Central memory CD4-positive, alpha-beta T cell (primary cell): ENCODE data around the gene SEC61B.
A peak's percentile ranks its signal among the peaks of the same experiment; 100 is the strongest.

Experiments
- DNase-seq: peaks from one replicate; pipeline ENCODE4 v3.0.0; 2022

The SEC61B gene

DNA sequence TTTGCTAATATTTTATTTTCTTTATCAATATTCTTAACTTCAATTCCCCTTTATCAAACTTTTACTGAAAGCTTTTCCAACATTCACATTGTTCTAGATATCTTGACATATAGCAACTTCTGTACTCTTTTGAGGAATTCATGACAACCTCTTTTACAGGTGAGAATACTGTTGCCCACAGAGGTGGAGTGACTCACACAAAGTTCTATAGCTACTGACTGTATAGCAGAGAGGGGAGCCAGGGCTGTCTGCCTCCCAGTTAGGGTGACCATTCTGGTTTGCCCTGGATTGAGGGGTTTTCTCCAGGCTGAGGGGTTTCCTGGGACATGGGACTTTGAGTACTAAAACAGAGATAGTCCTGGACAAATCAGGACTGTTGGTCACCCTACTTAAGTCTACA is 16.2 kb downstream of the SEC61B start:
- no peak for DNase-seq

DNA sequence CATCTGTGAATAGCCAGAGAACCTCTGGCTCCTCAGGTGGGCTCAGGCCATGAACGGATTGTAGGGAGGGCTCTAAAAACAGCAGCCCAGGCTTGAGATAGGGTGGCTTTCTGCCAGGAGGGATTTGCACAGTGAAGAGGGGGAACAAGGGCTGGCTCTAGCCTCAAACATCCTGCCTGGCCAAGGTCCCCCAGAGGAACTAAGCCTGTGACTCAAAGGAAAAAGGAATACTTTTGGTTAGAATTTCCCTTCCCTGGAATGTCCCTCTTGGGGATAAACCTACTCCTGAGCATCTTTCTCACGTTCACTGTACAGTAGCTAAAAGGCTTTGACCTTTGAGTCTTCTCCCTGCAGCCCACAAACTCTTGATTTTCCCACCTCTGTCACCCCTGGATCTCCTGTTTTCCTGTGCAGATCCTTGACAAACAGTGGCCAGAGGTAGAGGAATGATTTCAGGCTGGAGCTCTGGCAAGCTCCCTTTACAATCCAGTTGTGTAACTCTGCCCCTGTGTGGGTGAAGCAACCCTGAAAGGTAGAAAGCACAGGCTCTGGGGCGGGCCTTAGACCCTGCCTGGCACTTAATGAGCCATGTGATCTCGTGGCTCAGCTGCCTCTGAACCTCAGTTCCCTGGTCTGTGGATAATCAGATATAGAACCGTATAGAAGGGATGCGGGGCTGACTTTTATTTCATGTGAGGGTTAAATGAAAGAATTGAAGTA is 17.4 kb downstream of the SEC61B start:
- no peak for DNase-seq

DNA sequence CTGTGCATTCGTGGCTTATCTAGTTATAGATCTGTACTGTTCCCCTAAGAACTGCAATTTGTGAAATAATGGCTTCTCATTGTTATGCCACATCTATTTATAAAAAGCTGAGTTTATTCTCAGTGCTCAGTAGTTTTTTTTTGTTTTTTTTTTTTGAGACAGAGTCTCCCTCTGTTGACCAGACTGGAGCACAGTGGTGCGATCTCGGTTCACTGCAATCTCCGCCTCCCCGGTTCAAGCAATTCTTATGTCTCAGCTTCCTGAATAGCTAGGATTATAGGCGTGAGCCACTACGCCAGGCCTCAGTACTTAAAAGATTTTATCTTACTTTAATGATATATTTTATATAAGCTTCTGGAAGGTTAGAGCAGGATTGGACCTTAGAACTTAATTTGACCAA is 19.0 kb downstream of the SEC61B start:
- DNase-seq: no peak

DNA sequence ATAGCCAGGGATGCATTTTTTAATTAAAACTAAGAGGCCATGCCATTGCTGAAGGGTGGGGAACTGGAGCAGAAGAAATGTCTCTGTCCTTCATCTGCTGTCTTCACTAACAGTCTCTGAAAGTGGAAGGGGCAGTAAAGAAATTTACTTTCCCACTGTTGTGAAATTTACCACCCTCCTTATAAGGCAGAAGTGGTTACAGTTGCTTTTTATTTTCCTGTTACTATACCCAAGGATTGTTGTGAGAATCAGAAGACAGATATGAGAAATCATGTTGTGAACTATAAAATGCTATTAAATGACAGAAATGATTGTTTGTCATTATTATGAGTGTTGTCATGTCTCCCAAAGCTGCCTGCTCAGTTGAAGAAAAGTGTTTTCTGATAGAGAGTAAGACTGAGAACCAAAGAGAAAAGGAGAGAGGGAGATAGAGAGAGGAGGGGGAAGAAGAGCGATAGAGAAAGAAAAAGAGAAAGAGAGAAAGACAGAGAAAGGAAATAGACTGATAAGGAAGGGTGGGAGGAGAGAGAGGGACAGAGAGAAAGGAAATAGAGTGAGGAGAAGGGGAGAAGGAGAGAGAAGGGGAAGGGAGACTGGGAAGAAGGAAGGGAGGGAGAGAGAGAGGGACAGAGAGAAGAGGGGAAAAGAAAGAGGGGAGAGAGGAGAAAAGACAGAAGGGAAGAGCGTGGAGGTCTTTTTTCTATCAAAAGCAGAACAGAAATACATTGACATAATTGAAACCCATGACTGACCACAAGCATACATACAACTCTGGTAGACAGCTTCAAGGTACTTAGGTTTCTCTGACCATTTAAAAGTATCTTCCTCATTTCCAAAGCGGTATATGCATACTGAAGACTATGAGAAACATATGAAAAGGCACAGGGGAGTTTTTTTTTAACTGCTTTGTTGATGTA is 22.5 kb downstream of the SEC61B start:
- no peak for DNase-seq

DNA sequence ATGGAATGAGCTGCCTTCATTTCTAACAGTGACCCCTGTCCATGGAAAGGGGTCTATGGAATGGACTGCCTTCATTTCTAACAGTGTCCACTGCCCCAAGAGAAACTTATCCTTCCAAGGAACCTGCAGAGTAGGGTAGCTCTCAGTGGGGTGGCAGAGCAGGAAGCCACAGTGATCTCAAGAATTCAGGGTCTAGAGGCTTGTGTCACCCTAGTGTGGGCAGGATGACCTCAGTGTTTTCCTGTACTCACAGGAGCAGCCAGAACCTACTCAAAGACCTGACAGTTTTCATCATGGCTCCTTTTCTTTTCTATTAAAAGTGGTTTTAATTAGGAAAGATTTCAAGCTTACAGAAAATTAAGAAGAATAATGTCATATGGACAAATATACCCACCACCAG is 27.5 kb downstream of the SEC61B start:
- no peak for DNase-seq

DNA sequence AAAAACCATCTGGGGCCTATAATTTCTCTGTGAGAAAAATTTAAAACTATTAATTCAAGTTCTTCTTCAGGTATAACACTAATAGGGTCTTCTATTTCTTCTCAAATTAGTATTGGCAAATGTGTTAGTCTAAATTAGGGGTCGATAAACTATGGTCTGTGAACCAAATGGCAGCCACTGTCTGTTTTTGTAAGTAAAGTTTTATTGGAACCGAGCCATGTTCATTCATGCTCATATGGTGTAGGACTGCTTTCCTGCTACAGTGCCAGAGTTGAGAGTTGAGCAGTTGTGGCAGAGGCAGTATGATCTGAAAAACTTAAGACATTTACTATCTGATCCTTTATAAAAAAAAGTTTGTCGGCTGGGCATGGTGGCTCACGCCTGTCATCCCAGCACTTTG is 29.1 kb downstream of the SEC61B start:
- DNase-seq: no peak

DNA sequence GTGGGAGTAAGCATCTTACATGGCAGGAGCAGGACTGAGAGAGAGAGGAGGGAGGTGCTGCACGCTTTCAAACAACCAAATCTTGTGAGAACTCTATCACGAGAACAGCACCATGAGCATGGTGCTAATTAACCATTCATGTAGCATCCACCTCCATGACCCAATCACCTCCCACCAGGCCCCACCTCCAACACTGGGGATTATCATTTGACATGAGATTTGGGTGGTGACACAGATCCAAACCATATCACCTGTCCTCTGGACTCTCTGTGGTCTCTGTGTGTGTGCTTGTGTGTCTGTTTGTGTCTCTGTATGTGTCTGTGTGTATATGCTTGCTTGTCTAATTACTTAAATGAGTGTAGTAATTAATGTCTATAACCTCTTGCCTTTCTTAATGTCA is 31.1 kb downstream of the SEC61B start:
- no peak for DNase-seq

DNA sequence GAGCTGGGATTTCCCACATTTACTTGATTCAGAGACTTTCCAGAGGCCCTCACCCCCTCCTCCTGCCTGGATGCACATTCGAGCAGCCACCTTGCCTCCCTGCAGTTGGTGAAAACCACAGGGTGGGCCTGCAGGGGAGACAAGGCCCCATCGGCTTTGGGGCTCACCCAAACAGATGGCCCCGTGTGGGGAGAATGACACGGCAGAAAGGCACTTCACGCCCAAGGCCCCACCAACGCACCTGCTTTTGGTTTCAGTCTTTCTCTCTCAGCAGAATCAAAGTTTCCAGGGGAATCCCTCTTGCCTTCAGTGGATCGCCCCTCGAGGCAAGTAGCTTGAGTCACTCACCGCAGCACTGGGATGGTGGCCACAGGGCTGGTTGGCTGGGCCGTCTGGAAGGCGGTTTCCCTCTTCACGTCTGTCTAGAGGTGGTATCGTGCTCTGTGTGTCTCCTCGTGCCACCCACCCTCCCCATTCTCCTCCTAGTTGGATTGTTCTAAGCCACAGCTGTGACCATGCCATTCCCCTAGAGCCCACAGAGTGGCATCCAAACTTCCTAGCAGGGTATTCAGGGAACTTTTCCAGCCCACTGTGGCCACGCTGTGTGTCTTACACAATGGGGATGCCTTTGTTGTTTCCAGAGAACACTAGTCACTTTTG is 31.8 kb downstream of the SEC61B start:
- DNase-seq: no peak

DNA sequence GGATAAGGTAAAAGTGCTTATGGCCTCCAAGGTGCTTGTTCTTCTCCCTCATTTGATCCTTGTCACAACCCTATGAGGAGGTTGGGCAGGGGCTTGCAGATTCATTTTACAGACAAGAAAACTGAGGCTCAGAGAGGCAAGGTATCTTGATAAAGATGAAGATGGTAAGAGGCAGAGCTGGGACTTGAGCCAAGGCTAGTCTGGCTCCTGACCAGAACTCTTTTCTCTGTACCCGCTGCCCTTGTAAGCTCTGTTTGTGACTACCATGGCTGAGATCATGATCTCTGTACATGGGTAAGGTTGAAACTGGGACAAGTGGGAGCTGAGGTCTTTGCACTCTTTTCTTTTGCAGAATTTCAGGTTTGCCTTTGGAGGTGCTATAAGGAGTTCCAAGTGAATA is 33.6 kb downstream of the SEC61B start:
- DNase-seq: no peak

DNA sequence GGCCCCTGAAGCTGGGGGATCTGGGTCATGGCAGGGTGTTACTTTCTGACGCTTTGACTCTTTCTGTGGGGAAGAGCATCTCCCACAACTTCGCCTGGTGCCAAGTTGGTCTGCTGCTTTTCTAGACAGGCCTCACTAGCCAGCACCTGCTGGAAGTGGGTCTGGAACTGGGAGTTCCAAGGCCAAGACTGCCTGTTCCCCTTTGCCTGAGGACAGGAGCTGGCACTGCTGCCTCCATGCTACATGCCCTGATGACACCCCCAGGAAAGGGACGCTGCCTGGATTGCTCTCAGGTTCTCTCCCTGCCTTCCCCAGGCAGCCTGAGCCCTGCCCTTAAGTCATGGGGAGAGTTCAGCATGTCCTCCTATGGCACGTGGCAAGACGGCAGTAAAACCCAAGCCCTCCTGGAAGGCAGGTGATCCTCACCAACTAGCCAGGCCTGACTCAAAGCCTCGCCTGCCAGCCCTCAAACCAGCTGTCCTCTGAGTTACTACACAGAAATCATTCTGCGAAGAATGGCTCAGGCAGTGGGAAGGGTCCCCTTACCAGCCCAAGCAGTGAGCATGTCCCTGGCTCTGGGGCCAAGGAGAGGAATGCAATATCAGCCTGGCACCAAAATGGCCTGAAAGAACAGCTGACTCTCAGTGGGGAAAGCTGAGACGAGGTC is 35.8 kb downstream of the SEC61B start:
- DNase-seq: no peak

DNA sequence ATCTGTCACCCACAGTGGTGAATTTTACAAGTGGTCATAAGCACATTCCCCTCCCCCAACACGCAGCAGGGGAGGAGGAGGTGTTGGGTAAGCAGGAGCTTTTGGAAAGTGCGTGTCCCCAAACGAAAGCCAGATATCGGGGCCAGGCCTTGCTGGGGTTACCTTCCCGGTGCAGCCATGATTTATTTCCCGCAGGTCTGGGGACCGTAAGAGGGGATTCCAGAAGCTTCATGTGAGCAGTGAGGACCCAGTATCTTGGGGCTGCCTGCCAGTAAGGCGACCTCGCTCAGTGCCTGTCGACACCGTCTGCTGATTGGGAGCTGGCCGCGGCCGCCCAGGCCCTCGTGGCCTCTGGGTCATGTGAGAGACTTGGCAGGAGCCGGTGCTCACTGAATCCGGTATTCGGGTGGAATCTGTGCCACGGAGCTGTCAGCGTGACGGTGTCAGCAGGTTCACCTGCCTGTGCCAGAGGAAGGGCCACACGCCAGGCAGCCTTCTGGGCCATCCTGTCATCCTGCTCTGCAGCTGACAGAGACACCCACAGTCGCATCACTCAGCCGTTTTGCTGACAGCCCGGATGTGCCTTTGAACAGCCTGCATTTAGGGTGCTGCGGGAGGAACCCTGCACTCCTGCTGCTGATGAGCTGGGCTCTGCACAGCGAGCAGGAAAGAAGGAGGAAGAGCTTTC is 37.3 kb downstream of the SEC61B start:
- peak; percentile 16 for DNase-seq

DNA sequence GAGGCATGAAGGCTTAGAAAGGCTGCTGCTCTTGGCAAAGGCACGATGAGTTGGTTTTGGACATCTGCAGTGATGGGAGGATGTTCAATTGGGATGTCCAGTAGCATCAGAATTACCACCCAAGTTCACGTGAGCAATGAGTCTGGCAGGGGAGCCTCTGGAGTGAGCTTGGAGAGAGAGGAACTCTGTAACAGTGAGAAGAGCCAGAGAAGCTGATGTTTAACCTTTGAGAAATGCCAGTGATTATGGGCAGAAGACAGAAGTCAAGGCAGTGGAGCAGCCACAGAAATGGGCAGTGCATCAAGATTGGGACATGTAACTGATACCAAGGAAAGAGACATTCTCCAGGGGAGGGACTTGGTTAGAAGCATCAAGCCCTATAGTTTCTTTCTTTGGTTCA is 39.8 kb downstream of the SEC61B start:
- no peak for DNase-seq

DNA sequence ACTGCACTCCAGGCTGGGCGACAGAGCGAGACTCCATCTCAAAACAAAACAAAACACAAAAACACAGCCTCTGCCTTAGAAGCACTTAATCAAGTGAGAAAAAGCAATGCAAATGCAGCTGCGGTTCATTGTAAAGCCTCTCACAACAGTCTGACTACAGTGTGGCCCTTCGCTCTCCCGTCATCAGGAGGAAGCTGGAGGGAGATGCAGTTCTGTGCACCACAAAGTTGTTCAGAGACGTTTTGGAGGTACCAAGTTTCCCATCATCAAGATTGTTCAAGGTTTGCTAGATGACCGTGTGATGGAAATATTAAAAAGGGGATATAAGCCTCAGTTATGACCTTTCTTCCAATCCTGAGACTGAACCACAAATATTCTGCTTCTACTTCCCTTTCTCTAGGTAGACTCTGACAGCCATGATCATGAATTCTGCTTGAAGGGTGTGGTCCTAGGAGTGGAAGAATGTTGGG is 40.9 kb downstream of the SEC61B start:
- no peak for DNase-seq

DNA sequence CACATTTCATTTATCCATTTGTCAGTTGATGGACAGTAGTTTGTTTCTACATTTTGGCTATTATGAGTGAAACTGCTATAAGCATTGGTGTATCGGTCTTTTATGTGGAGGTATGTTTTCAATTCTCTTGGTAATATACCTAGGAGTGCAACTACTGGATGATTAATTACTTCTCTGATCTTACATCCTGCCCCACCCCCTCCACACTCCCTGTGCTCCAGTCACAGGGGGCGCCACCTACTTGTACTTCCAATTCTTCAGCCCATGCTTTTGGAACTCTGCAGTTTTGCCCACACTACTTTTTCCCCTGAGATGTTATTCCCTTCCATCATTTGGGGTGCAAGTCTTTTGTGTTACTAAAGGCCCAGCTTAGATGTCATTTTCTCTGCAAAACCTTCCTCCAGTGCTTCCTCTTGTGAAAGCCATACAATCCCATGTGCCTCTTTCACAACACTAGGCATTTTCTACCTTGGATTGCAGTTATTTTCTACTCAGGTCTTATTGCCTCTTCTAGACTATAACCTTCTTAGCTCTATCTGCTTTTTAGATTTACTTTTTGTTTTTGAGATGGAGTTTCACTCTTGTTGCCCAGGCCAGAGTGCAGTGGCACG is 42.1 kb downstream of the SEC61B start:
- no peak for DNase-seq

DNA sequence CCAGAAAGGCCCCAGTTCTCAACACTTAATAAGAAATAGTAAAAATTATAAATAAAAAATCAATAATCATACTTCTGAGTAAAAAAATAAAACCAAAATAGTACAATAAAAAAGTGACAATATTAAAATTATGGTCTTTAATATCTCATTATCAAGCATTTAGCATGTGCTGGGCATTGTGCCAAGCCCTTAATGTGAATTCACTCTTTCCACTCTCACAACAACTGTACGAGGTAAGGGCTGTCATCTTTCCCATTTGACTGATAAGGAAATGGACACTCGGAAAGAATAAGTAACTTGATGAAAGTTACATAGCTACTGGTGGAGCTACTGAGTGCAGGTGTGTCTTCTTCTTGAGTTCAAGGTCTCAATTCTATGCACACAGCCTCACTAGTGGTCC is 43.6 kb downstream of the SEC61B start:
- DNase-seq: no peak

DNA sequence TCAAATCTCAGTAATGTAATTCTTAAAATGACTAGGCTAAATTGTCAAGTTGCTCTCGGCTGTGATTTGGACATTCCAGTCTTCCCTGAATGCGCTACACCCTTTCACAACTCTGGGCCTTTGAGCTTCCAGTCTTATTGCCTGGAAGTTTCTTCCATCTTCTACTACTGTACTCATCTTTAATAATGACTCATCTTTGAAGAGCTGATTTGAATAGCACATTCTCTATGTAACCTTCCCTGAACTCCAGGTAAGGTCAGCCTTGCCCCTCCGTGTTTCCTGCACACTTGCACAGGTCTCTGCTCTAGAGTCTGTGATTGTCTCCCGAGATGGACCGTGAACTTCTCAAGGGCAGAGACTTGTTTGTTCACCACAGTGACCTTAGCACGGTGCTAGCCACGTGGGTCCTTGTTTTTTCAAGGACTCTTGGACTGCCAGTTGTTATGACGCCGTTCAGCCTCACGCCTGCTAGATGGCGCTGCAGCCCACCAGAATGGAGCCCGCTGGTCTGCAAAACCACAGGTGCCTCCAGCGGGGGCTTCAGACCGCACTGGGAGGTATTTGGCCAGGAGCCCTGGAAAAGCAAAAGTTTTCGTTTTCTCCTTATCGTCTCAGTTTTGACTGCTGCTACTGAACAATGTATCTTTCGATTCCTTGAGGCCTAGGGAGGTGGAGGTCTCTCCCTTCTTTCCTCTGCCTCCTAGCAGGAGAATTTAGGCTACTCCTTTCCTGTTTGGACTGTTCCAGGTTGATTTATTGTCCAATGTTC is 44.4 kb downstream of the SEC61B start:
- peak; percentile 21 for DNase-seq

DNA sequence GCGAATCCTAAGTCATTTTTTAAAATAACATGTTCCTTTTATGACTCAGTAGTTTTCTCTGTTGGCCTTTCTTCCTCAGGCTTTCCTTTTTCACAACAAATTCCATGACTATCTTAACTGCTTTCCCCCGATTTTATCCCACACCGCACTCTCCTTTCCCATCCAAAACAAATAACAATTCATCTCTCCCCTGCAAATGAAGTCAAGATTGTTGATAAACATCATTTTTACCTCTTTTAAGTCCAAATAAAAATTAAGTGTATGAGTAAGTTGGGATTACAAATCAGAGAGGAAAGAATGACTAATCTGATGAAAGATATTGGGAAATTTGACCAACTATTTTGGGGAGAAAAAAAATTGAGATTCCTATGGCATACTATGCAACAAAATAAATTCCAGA is 47.3 kb downstream of the SEC61B start:
- DNase-seq: no peak

DNA sequence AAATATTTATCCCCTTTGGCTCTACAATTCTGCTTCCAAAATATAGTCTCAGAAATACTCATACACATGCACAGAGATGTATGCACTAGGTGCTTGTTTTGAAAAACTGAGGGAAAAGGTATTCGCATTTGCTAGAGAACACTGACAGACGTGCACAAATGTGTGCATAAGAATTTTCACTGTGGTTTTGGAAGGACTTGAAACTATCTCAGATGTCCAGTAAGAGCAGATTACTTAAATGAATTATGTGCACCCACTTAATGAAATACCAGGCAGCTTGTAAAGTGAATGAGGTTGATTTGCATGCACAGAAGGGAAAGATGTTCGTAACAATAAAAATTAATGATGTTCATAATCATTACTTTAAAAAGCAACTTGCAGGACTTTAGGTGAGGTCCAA is 48.4 kb downstream of the SEC61B start:
- no peak for DNase-seq

DNA sequence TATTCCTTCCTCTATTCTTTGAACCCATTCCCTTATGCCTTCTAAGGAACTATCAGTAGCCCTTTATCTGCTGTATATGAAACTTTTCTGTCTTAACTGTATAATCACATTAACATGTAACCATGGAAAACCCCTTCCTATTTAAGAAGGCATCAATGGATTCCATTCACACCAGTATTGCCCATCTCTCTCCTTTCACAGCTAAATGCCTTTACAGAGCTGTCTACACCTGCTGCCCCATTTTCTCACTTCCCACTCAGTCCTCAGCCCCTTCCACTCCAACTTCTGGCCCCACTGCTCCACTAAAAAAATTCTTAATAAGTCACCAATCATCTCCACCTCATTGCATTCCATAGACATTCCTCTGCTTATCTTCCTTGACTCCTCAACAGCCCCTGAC is 50.8 kb downstream of the SEC61B start:
- no peak for DNase-seq

DNA sequence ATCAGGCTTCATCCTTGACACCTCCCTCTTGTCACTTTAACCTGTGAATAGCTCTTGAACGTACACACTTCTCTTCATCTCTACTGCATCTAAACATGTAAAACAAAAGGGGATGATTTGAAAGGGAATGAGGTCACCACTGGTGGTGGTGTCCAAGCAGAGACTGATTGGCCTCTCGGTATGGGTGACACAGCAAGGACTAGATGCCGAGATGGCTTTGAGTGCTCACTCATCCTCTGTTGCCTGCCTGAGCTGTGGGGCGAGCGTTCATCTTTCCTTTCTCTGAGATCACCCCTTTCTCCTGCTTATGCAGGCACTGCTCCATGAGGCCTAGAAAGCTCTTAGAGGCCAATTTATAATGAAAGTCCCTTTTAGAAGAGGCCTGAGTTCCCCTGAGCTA is 51.9 kb downstream of the SEC61B start:
- DNase-seq: no peak

DNA sequence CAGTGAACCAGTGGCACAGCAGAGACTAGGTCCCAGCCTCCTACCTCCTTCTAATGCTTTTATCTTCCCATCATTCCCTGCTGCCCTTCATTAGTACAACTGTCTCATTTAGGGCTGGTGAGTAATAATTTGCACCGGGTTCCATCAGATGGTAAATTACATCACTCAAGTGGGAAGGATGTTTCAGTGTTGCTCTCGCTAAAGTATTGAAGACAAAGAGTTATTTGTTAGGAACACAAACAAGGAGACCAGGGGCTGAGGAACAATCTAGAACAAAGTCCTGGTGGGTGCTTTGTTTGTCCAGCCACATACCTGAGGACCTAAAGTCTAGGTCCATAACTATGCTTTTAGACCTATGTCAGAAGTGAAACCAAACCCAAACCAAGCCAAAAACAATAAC is 52.4 kb downstream of the SEC61B start:
- no peak for DNase-seq
